Fibroblast of mammary gland (primary cell): ENCODE measurements around the gene LZTR1.

Source experiments
- DNase-seq: peaks from one replicate; pipeline ENCODE4 v3.0.0-alpha.2; 2010; ENCODE audit warnings: low read depth
- H3K4me3 ChIP-seq: 2 replicates; pipeline ENCODE4 v1.5.1; 2011; ENCODE audit warnings: low read depth, mild to moderate bottlenecking, low read length, moderate library complexity; ENCODE audit not compliant: control insufficient read depth
- CTCF ChIP-seq: conservative IDR thresholded peaks from 2 replicates; pipeline ENCODE4 v1.5.1; 2011; ENCODE audit warnings: low read depth, low read length, inconsistent platforms; ENCODE audit not compliant: control insufficient read depth, insufficient read depth

LZTR1 gene

GRCh38 chr22:21014726-21015465 is 32.8 kb downstream of the LZTR1 start, which contains the start of gene P2RX6:
Gene P2RX6, plus strand, starts transcription at chr22:21015165. Its CDS starts 10 bp downstream, at chr22:21015175.
- DNase-seq: peak; percentile 41
- TF ChIP-seq CTCF: no peak
- peak within 1 kb of the TSS; percentile 53 for H3K4me3 ChIP-seq

GRCh38 chr22:21015466-21016006 is 33.4 kb downstream of the LZTR1 start:
- no peak for DNase-seq
- H3K4me3 ChIP-seq: no peak overlapping the region
- TF ChIP-seq CTCF: no peak

- no peak for DNase-seq
- TF ChIP-seq CTCF: no peak
- H3K4me3 ChIP-seq: no peak overlapping the region
These were observed 34.7 kb downstream of the LZTR1 start for GRCh38 chr22:21016644-21017420.

- no peak for TF ChIP-seq CTCF
- no peak for DNase-seq
- H3K4me3 ChIP-seq: no peak overlapping the region
These were observed 36.2 kb downstream of the LZTR1 start for GRCh38 chr22:21018314-21018713.

- no peak for DNase-seq
- H3K4me3 ChIP-seq: no peak overlapping the region
- TF ChIP-seq CTCF: peak; percentile 50
These were observed 38.8 kb downstream of the LZTR1 start for GRCh38 chr22:21020802-21021429.

GRCh38 chr22:21022507-21022906 is 40.4 kb downstream of the LZTR1 start:
- no peak overlapping the region for H3K4me3 ChIP-seq
- DNase-seq: no peak
- TF ChIP-seq CTCF: no peak
